GM04503 (cell line): ENCODE data around the gene F2RL2.

Experiments used
- DNase-seq: peaks from one replicate; pipeline ENCODE4 v3.0.0-alpha.2; 2012; ENCODE audit warnings: low read depth

The F2RL2 gene

DNA sequence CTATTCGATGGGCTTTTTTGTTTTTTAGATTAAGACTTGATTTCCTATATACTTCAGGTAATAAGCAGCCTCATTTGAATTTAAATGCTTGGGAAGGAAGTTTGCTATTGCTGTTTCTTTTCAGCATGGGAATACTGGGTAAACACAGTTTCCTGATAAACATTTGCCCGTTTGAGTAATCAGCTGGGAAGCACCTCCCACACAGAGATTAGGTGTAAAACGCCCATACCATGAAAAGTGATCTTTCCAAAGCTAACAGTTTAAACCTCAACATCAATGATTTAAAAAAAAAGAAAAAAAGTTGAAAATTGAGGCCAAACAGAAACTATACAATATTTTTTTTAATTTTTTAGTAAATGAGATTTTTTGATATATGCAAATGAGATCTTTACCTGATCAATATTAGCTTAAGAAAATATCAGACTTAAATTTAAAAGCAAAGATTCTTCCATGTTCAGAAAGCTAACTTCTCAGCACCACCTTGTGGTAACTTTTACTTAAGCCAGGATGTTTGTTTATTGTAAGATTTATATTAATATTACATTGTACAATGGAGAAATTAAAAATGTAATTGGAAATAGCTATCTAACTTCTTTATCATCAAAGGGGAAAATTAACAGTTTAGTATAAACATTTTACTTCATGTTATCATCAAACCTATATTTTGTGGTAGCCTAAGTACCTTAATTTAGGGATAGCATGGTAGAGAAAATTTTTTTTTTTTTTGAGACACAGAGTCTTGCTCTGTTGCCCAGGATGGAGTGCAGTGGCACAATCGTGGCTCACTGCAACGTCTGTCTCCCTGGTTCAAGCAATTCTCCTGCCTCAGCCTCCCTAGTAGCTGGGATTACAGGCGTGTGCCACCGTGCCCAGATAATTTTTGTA, 39.8 kb downstream of the F2RL2 start:
- DNase-seq: no peak

DNA sequence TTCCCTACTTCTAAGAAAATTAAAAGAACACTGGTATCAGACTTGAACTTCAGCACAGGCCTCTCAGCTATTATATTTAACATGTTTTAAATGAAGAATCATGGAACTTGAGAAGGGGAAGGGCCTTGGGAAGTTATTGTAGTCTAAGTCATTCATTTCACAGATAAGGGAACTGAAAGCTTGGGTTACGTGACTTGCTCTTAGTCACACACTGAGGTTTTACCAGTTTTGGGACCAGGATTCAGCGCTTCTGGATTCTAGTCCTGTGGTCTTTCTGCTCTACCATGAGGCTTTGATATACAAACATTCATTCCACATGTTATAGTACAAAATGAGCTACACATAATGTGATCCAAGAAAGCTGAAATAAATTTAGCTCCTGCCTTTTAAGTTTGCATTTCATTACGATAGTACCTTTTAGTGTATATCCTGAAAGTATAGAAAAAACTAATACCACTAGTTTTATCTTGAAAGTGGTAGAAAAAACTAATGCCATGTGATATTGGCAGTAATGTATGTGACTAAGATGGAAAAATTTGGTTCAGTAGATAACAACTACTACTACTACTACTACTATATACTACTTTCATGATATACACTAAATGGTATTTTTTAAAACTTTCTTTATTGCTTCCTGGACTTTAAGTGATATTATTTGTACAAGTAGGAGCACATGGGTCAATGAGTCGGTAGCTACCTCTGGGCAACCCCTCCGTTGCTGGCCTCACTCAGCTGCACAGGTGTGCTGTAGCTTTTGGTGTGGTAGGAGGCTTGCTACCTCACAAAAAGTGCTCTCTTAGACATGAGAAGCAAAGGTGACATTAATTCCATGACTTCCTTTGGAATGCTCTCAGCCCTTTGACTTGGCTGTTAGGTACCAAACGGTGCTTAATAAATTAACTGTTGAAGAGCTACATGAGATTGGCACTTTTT, 40.7 kb downstream of the F2RL2 start:
- no peak for DNase-seq

DNA sequence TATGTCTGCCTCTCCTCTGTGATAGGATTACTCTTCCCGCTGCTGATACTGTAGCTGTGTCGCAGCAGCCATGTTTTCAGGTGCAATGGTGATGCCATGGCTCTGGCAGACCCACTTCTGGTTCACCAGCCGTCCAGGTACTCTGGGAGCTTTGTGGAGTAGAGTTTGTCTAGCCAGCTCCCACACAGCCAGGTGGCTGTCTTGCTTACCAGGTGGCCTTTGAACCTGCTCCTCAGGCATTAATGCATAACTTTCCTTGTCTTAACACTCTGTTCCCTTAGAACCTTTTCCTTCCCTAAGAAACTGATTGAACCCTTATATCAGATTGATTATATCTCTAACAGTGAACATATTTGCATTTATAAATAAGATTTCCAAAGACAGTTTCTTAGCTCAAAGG, 42.2 kb downstream of the F2RL2 start:
- no peak for DNase-seq

DNA sequence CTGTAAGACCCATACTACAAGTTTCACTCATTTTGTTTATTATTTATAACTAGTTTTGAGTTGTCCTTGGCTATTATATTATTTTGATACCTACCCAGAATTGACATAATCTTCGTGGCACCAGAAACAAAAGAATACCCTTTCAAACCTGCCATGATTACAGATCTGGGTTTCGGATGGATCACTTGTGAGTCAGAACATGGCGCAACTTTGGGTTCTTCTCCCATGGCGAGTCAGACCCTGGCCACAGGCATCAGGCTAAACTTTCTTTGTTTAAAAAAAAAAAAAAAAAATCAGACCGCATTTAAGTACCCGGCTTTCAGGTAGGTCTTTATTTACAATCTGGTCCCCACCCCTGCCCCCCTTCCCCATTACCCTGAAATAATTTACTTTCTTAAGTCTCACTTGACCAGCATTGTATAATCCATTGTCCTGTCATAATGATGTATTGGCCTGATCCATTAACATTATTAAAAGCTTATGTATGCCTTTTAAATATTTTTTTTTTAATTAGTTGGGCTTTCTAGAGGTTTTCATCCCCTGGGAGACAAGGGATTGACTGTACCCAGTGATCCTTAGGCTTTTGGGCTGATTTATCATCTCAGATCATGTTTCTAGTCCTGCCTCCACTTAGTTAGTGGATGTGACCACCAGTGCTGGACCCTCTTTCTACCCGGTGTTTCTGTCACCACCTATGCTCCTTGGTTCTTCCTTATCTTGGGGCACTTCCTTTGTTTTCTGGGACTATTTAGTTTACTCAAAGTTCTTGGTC, 43.9 kb downstream of the F2RL2 start:
- DNase-seq: no peak

DNA sequence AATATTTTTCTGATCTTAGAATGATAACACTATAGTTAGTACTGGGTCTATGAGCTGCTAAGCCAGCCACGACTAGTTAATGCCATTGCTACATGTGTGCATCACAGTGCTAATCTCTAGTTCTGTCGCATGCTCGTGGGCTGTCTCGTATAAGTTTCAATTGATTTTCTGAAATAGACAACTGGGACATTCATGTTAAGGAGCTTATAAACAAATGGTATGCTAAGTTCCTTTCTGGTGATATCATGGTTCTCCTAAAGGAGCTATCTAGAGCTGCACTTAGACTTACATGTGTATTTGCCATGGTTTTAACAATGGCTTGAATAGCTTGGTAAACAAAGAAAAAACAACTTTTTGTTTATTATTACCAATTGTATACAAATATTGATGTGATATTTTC, 46.2 kb downstream of the F2RL2 start:
- no peak for DNase-seq

DNA sequence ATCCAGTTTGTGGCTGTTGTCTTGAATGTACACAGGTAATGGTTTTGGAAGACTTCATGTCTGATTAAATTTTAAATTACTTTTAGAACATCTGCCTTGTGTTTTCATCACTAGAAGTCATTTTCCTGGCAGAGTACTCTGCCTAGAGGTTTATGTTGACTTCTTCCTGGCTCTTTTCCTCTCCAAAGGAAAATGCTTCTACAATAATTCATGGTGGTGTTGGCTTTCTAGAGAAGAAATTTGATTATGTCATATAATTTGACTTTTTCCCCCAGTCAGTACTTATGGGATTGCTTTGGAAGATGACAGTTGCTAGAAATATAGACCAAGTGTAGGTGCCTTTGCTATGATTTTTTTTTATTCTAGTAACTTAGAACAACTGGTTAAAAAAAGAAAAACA, 46.8 kb downstream of the F2RL2 start:
- no peak for DNase-seq

DNA sequence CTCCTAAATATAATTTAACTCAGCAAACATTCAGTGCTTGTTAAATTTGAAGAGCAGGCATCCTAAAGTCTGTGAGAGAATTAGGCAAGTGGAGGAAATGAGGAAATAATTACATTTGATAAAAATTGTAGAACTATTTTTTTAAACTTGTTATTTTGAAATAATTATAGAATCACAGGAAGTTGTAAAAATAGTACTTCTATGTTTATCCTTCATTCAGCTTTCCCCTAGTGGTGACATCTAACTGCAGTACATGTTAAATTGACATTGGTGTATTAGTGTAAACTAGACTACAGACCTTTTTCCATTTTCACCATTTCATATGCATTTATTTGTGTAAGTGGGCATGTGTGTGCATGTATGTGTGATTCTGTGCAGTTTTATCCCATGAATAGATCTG, 51.6 kb downstream of the F2RL2 start:
- no peak for DNase-seq

DNA sequence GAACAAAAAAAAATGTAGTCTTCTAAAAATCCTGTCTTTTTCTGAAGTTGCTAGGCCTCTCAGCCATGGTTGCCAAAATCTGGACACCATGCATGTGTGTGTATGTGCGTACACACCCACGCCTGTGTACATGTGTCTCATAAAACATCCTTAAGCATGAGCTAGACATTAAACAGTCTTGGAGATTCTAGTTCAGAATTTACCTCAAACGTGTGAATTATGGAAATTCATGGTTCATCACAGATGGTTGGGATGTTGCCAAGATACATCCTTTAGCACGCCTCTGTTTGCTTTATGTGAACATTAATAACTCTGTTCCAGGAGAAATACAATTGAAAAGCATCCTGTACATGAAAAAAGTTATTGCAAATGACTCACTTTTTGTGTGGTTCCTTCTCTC, 53.0 kb downstream of the F2RL2 start:
- DNase-seq: no peak
